ENCODE data around the gene AKAP1. TPM values are rescaled to one million over a fixed set of nuclear protein-coding genes. Genes with fewer than 3 reads are reported as not detected.

The AKAP1 gene
- 20.1 and 27.1 TPM in 2 replicates for total RNA-seq
- 18.5 TPM for total RNA-seq (2013)
- 26.6 and 32.7 TPM in 2 replicates for polyA plus RNA-seq
- 27.9 and 32.7 TPM in 2 replicates for polyA minus RNA-seq

GRCh38 chr17:57084802-57085447 is at the start of gene AKAP1:
TSS of gene AKAP1 (plus strand) at chr17:57085246. CDS start at chr17:57105465, 20,219 bp downstream.
- no peaks in the 10 kb centered on the region for H3K9me3 Mint-ChIP-seq (ENCODE audit: insufficient read depth)
- peak within 1 kb of the TSS; percentile 91 for H3K27ac Mint-ChIP-seq
- no peak for TF ChIP-seq CTCF (IDR thresholded peaks at IDR 0.05)
- no peak for TF ChIP-seq EZH2 (IDR thresholded peaks at IDR 0.05; ENCODE audit: borderline replicate concordance, insufficient read depth, low read depth, low read length, poor library complexity, severe bottlenecking)

GRCh38 chr17:57035971-57036481 is 49.0 kb upstream of the AKAP1 start:
- 91% methylated on average over 4 of the region's 4 CpGs for WGBS (ENCODE audit: insufficient coverage)
- ATAC-seq (ENCODE audit: low read depth), result no peak
- H3K4me2 ChIP-seq (replicated peaks; ENCODE audit: low read depth, low read length, poor library complexity, severe bottlenecking), result no peak overlapping the region

More at GRCh38 chr17:57084802-57085447, at the start of gene AKAP1:
- H3K27me3 Mint-ChIP-seq, result no peaks in the 10 kb centered on the region
- H3K4me3 Mint-ChIP-seq, result peak within 1 kb of the TSS; percentile 95
- ATAC-seq (ENCODE audit: low read depth) (peak; percentile 85), DNase-seq (peak; percentile 97)
- H3K27ac ChIP-seq (ENCODE audit: low read length in 2 of 2), result peak within 1 kb of the TSS; percentile 77 to 86
- WGBS (ENCODE audit: insufficient coverage), result under 1% methylated on average over 85 of the region's 85 CpGs
- ChIA-PET CTCF (interaction anchor here (1.0 kb wide), 1 partner anchor 107 kb away, joined by 4 read pairs; the partner anchor contains the start of gene SCPEP1), POLR2A (interaction anchor here (0.6 to 2.0 kb wide), 4 partner anchors 107 to 923 kb away, joined by 3 to 8 read pairs (median 5); partner anchors contain the start of genes COIL, MSI2 and SCPEP1)
- H3K9ac ChIP-seq (ENCODE audit: low read length), result peak within 1 kb of the TSS; percentile 90
- H3K4me1 ChIP-seq (ENCODE audit: control insufficient read depth in 2 of 2, insufficient read depth in 2 of 2, low read length in 2 of 2), result peaks cover 14 to 16% of the 10 kb centered on the region in 2 donors
- peaks cover 20% of the 10 kb centered on the region for H3K4me1 Mint-ChIP-seq
- H3K27me3 ChIP-seq (replicated peaks in 1 of 4; ENCODE audit: control extremely low read depth in 1 of 4, control insufficient read depth in 3 of 4, insufficient read depth in 4 of 4, low read length in 3 of 4), result peaks cover 0 to 3% (median 0%) of the 10 kb centered on the region in 4 experiments
- peak within 1 kb of the TSS; percentile 96 for H2AFZ ChIP-seq (ENCODE audit: insufficient read depth, low read depth, low read length, poor library complexity, severe bottlenecking)
- peak within 1 kb of the TSS; percentile 92 for H3K4me2 ChIP-seq (replicated peaks; ENCODE audit: low read depth, low read length, poor library complexity, severe bottlenecking)
- H3K9me3 ChIP-seq (ENCODE audit: control extremely low read depth in 1 of 3, control insufficient read depth in 2 of 3, insufficient read depth in 1 of 3, low read length in 2 of 3), result no peaks in the 10 kb centered on the region
- H4K20me1 ChIP-seq (ENCODE audit: control insufficient read depth, insufficient read depth, low read length, poor library complexity, severe bottlenecking), result peaks cover 30% of the 10 kb centered on the region
- H3K79me2 ChIP-seq (ENCODE audit: control insufficient read depth, insufficient read depth, low read length), result peaks cover 42% of the 10 kb centered on the region
- peak within 1 kb of the TSS; percentile 71 to 95 (median 85) for H3K4me3 ChIP-seq (ENCODE audit: control extremely low read depth in 1 of 5, extremely low read depth in 1 of 5, insufficient read depth in 1 of 5, low read depth in 2 of 5, low read length in 4 of 5)
- intact Hi-C loops (cut with micrococcal nuclease), result loop anchor here (1.0 to 5.0 kb wide), 6 partner anchors 80 to 998 kb away; partner anchors contain the start of genes COIL, DYNLL2 and SRSF1
- no peaks in the 10 kb centered on the region for H3K36me3 ChIP-seq (replicated peaks in 1 of 2; ENCODE audit: control extremely low read depth in 1 of 2, control insufficient read depth in 1 of 2, extremely low read depth in 1 of 2, insufficient read depth in 2 of 2, low read length in 1 of 2)

More at GRCh38 chr17:57035971-57036481, 49.0 kb upstream of the AKAP1 start:
- Histone ChIP-seq H4K20me1 (ENCODE audit: control insufficient read depth, insufficient read depth, low read length, poor library complexity, severe bottlenecking) (no peaks in the 10 kb centered on the region), H3K4me3 (ENCODE audit: control extremely low read depth in 1 of 5, extremely low read depth in 1 of 5, insufficient read depth in 1 of 5, low read depth in 2 of 5, low read length in 4 of 5) (no peak overlapping the region), H3K79me2 (ENCODE audit: control insufficient read depth, insufficient read depth, low read length) (no peaks in the 10 kb centered on the region), H3K9me3 (ENCODE audit: control extremely low read depth in 1 of 3, control insufficient read depth in 2 of 3, insufficient read depth in 1 of 3, low read length in 2 of 3) (no peaks in the 10 kb centered on the region), H3K27me3 (replicated peaks in 1 of 4; ENCODE audit: control extremely low read depth in 1 of 4, control insufficient read depth in 3 of 4, insufficient read depth in 4 of 4, low read length in 3 of 4) (peaks cover 0 to 24% (median 7%) of the 10 kb centered on the region in 4 experiments), H2AFZ (ENCODE audit: insufficient read depth, low read depth, low read length, poor library complexity, severe bottlenecking) (no peak overlapping the region), H3K4me1 (ENCODE audit: control insufficient read depth in 2 of 2, insufficient read depth in 2 of 2, low read length in 2 of 2) (no peaks in the 10 kb centered on the region), H3K9ac (ENCODE audit: low read length) (no peak overlapping the region), H3K27ac (ENCODE audit: low read length in 2 of 2) (no peak overlapping the region), H3K36me3 (replicated peaks in 1 of 2; ENCODE audit: control extremely low read depth in 1 of 2, control insufficient read depth in 1 of 2, extremely low read depth in 1 of 2, insufficient read depth in 2 of 2, low read length in 1 of 2) (no peaks in the 10 kb centered on the region)
- ChIA-PET POLR2A (no interaction called here), CTCF (no interaction called here)
- H3K27ac Mint-ChIP-seq, result no peak overlapping the region
- no peak overlapping the region for H3K4me3 Mint-ChIP-seq
- no peaks in the 10 kb centered on the region for H3K4me1 Mint-ChIP-seq
- no peaks in the 10 kb centered on the region for H3K9me3 Mint-ChIP-seq (ENCODE audit: insufficient read depth)
- peaks cover 32% of the 10 kb centered on the region for H3K27me3 Mint-ChIP-seq
- intact Hi-C loops (cut with micrococcal nuclease), result no loop called here
- TF ChIP-seq CTCF (IDR thresholded peaks at IDR 0.05) (no peak), EZH2 (IDR thresholded peaks at IDR 0.05; ENCODE audit: borderline replicate concordance, insufficient read depth, low read depth, low read length, poor library complexity, severe bottlenecking) (no peak)
- no peak for DNase-seq

Data from B cell (primary cell).